ENCODE measurements around the gene BYSL.

DNA sequence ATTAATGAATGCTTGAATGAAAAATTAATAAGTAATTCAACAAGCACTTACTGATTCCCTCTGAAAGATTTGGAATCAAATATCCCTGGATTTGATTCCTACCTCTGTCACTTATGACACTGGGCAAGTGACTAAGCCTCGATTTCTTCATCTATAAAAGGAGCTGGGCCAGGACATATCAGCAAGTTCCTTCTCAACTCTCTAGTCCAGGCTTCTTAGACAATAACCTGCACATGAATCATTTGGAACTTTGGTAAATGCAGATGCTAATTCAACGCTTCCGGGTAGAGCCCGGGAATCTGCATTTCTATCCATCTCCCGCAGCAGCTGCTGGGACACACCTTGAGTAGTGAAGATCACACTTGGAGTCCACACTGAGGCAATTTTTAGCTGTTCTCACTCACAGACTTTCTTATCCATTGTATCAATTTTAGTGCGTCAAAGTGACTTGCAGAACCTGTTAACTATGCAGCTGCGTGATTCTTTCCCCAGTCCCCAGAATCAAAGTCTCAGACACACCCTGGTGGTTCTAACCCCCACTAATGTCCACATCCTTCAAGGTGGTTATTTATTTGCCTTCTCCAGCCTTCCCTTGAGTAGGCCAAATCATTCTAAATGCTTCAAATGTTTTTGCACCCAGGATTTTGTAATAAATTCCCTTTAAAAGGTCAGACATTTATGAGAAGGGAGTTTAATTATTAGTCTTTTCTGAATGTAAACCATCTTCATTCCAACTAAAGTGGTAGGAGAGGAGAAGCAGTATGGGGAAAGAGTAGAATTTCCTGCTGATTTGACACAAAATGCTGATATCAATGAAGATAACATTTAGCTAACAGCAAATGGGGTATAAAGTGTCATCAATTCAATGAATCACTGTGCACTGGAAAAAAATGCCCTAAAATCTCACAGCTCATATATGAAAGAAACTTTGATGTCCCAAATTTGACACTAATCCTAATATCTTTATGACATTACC, 46.3 kb downstream of the BYSL start:
- TF ChIP-seq POLR2AphosphoS5 (IDR thresholded peaks at IDR 0.05; ENCODE audit: low read depth, low read length) (no peak), POLR2A (IDR thresholded peaks at IDR 0.05; ENCODE audit: low read depth, low read length) (no peak), TAF1 (IDR thresholded peaks at IDR 0.05; ENCODE audit: borderline replicate concordance, low read depth, low read length) (no peak)

Data from GM12892 (cell line).